ENCODE measurements around the gene SHISA5. TPM values are rescaled to one million over a fixed set of nuclear protein-coding genes. Genes with fewer than 3 reads are reported as not detected.

The SHISA5 gene
- total RNA-seq, 4 donors from 2014 or later, result 78.4 to 145 (median 93.9) TPM

DNA sequence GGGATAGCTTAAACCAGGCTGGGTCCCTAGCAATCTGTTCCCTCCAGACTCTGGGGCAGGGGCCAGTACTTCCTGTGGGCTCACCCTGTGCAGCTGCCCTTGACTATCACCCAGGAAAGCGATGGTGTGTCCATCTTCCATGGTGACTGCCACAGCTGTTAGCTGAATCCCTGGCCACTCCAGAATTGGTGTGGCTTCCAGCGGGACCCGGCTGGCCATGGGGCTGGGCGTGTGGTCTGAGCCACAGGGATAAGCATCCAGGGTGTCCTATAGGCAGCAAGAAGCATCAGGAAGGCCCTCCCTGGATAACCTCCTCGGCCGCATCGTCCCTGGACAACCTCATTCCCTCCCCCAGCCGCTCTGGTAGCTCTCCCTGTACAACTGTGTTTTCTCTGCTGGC, 81.3 kb downstream of the SHISA5 start:
- H3K36me3 ChIP-seq, result peaks cover 0 to 62% (median 3%) of the 10 kb centered on the region in 3 donors
- 76% methylated on average over 8 of the region's 8 CpGs for WGBS, 2 donors
- no peaks in the 10 kb centered on the region for H3K27me3 ChIP-seq
- no peak for DNase-seq (ENCODE audit: low spot score in 2 of 2)
- TF ChIP-seq POLR2A (IDR thresholded peaks at IDR 0.05) (no peak), EP300 (IDR thresholded peaks at IDR 0.05) (no peak), CTCF (IDR thresholded peaks at IDR 0.05) (no peak)
- H3K4me3 ChIP-seq, result no peak overlapping the region
- peaks cover 0 to 68% (median 33%) of the 10 kb centered on the region in 4 donors for H3K4me1 ChIP-seq
- H3K9me3 ChIP-seq, result no peaks in the 10 kb centered on the region
- H3K27ac ChIP-seq, result peak overlapping the region in 2 of 4 donors; percentile 6 to 98

DNA sequence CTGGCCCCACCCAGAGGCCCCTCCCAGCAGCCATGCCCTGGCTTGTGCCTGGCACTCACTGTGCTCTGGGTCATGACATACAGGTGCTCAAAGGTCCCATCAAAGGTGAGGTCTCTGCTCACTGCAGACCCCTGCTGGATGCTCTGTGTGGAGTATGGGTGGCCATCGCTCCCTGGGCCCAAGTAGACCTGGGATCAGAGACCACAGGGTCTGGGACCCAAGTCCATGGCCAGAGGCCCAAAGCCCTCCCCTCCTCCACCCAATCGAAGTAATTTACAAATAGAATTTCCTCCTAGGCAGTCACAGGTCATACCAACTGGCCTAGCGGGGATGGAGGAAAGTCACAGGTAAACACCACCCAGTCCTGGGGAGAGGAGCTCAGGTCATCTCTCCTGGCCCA, 81.7 kb downstream of the SHISA5 start:
- DNase-seq (ENCODE audit: low spot score in 2 of 2), result no peak
- no peaks in the 10 kb centered on the region for H3K27me3 ChIP-seq
- peaks cover 0 to 66% (median 3%) of the 10 kb centered on the region in 3 donors for H3K36me3 ChIP-seq
- H3K4me3 ChIP-seq, result no peak overlapping the region
- TF ChIP-seq POLR2A (IDR thresholded peaks at IDR 0.05) (no peak), CTCF (IDR thresholded peaks at IDR 0.05) (no peak), EP300 (IDR thresholded peaks at IDR 0.05) (no peak)
- 84 to 97% methylated on average over 2 to 3 of the region's 3 CpGs for WGBS, 2 donors
- peak overlapping the region in 1 of 4 donors; percentile 98 for H3K27ac ChIP-seq
- H3K4me1 ChIP-seq, result peaks cover 0 to 64% (median 31%) of the 10 kb centered on the region in 4 donors
- H3K9me3 ChIP-seq, result no peaks in the 10 kb centered on the region

GRCh38 chr3:48420561-48420960, 83.4 kb downstream of the SHISA5 start:
- peaks cover 0 to 47% (median 15%) of the 10 kb centered on the region in 4 donors for H3K4me1 ChIP-seq
- peaks cover 0 to 84% (median 3%) of the 10 kb centered on the region in 3 donors for H3K36me3 ChIP-seq

GRCh38 chr3:48419597-48419996, 84.4 kb downstream of the SHISA5 start:
- Histone ChIP-seq H3K27me3 (no peaks in the 10 kb centered on the region), H3K4me1 (peaks cover 0 to 37% (median 6%) of the 10 kb centered on the region in 4 donors), H3K27ac (no peak overlapping the region), H3K4me3 (no peak overlapping the region), H3K9me3 (no peaks in the 10 kb centered on the region), H3K36me3 (peaks cover 0 to 93% (median 6%) of the 10 kb centered on the region in 3 donors)
- 90 to 91% methylated on average over 17 of the region's 17 CpGs for WGBS, 2 donors
- no peak for TF ChIP-seq POLR2A (IDR thresholded peaks at IDR 0.05)
- no peak for DNase-seq (ENCODE audit: low spot score in 2 of 2)

More at GRCh38 chr3:48420561-48420960, 83.4 kb downstream of the SHISA5 start:
- WGBS, 2 donors, result 94 to 95% methylated on average over 10 to 14 of the region's 14 CpGs
- DNase-seq (ENCODE audit: low spot score in 2 of 2), result no peak
- Histone ChIP-seq H3K4me3 (no peak overlapping the region), H3K27ac (no peak overlapping the region), H3K27me3 (no peaks in the 10 kb centered on the region), H3K9me3 (no peaks in the 10 kb centered on the region)
- no peak for TF ChIP-seq POLR2A (IDR thresholded peaks at IDR 0.05)
- TF ChIP-seq EP300 (IDR thresholded peaks at IDR 0.05), result no peak
- TF ChIP-seq CTCF (IDR thresholded peaks at IDR 0.05), result no peak

DNA sequence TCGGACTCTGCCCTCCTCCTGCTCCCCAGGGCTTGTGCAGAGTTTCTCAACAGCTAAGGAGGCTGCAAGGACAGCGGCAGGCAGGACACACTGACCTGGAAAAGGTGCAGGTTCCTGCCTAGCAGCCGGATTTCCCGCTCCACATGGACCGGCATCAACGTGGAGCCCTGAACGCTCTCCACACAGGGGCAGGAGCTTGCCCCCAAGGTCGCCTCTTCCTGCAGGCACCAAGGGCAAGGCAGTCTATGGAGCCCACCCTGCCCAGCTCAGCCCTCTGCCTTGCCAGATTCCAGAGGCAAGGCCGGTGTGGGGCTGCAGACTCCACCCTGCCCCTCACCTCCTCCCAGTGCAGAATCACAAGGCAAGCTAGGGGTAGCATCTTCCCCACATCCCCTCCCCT, 84.8 kb downstream of the SHISA5 start:
- no peak for DNase-seq (ENCODE audit: low spot score in 2 of 2)
- TF ChIP-seq EP300 (IDR thresholded peaks at IDR 0.05) (no peak), CTCF (IDR thresholded peaks at IDR 0.05) (no peak), POLR2A (IDR thresholded peaks at IDR 0.05) (no peak)
- Histone ChIP-seq H3K36me3 (peaks cover 0 to 97% (median 8%) of the 10 kb centered on the region in 3 donors), H3K4me3 (no peak overlapping the region), H3K27me3 (no peaks in the 10 kb centered on the region), H3K4me1 (peaks cover 0 to 33% (median 1%) of the 10 kb centered on the region in 4 donors), H3K27ac (no peak overlapping the region), H3K9me3 (no peaks in the 10 kb centered on the region)
- 82 to 87% methylated on average over 5 to 8 of the region's 9 CpGs for WGBS, 2 donors

Measured in tibial nerve (tissue), 4 donors.